ENCODE results near the gene YBX1.

YBX1 gene

DNA sequence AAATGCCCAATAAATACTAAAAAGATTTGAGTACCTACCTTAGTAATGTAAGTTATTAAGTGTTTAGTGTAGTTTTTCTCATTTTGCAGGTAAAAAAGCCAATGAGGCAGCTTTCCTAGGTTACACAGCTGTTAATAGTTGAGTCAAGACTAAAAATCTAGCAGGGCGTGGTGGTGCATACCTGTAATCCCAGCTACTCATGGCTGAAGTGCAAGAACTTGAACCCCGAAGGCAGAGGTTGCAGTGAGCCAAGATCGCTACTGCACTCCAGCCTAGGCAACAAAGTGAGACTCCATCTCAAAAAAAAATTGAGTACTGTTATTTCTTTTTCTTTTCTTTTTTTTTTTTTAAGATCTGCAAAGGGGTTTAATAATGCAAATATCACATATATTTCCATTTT is 7.7 kb downstream of the YBX1 start:
- H3K27ac ChIP-seq = no peak overlapping the region
- TF ChIP-seq, protein P1, sequence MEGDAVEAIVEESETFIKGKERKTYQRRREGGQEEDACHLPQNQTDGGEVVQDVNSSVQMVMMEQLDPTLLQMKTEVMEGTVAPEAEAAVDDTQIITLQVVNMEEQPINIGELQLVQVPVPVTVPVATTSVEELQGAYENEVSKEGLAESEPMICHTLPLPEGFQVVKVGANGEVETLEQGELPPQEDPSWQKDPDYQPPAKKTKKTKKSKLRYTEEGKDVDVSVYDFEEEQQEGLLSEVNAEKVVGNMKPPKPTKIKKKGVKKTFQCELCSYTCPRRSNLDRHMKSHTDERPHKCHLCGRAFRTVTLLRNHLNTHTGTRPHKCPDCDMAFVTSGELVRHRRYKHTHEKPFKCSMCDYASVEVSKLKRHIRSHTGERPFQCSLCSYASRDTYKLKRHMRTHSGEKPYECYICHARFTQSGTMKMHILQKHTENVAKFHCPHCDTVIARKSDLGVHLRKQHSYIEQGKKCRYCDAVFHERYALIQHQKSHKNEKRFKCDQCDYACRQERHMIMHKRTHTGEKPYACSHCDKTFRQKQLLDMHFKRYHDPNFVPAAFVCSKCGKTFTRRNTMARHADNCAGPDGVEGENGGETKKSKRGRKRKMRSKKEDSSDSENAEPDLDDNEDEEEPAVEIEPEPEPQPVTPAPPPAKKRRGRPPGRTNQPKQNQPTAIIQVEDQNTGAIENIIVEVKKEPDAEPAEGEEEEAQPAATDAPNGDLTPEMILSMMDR (conservative IDR thresholded peaks at IDR 0.05) = no peak

DNA sequence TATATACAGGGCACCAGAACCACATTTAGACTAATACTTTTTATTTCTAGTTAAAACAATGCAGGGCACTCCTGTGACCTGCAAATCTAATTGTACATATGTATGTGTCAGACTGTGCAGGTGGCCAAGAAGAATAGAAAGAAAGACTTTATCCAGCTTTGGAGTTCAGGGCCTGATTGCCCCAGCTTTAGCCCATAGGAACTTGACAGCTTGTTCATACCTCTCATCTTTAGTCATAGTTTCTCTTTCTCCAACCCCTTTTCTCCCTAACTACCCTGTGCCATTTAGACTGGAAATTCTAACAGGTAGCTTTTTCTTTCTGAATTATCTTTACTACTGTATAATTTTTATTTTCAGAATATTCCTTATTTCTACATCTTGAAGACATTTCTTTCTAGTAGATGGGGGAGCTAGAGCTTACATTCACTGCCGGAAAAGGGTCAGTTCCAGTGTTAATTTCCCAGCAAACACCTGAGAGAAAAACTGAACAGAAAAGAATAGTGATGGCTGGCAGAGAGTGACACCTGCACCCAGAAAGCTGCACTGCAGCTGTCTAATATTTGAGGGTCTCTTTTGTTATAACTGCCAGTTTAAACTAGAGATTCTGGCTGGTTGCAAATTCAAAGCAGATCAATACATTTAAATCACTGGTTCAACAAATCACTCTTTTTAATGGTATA is 8.4 kb downstream of the YBX1 start:
- TF ChIP-seq, protein P1 (conservative IDR thresholded peaks at IDR 0.05) = peak; percentile 34; the same call in 1 of the 2 replicates
- H3K27ac ChIP-seq = peak overlapping the region; percentile 69; the same call in 1 of the 2 replicates

DNA sequence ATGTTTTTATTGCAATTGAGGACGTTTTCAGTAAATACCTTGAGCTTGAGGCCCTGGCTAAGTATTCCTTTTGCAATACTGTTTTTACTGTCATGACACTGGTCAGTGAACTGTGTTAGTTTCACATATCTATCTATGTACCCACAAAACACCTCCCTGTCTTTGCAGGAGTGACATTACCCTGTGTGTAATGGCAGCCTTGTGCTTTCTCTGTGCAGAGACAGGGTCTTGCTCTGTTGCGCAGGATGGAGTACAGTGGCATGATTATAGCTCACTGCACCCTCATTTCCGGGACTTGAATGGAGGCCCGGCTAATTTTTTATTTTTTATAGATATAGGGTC is 8.9 kb downstream of the YBX1 start:
- TF ChIP-seq, protein P1 (conservative IDR thresholded peaks at IDR 0.05) = no peak
- H3K27ac ChIP-seq = peak overlapping the region; percentile 69; the same call in 1 of the 2 replicates

DNA sequence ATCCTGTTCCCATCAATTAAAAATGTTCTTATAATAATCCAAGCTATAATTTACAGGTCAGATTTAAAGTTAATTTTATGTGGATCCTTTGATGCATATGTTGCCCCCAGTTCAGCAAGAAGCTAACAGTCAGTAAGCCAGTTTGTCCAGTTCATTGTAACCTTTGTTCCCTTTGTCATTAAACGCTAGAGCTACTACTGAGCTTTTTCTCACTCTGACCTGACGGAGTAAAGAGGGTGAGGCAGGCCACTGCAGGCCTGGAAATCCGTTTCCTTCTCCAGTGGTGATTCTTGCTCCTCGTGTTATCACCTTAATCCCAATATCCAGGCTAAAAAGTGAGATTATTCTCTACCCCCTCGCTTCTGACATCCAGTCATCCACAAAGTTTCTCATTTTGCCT is 10.2 kb downstream of the YBX1 start:
- TF ChIP-seq, protein P1 (conservative IDR thresholded peaks at IDR 0.05) = no peak
- H3K27ac ChIP-seq = peak overlapping the region; percentile 69

DNA sequence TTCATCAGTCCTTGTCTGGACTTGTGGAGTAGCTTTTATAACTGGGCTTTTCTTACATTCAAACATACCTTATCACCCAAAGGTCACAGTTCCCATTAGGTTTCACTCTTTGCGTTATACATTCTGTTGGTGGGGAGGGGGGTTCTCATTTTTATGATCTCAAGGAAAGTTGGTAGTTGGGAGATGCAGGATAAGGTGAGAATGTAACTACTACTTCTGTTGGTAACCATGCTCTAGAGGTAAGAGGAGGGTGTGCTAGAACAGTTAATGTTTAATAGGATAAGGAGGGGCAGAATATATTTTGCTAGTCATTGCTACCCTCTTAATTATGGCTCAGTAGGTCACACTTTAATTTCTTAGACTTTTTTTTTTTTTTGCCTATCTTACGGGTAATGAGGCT is 10.7 kb downstream of the YBX1 start:
- peak overlapping the region; percentile 69 for H3K27ac ChIP-seq
- TF ChIP-seq, protein P1 (conservative IDR thresholded peaks at IDR 0.05) = no peak

DNA sequence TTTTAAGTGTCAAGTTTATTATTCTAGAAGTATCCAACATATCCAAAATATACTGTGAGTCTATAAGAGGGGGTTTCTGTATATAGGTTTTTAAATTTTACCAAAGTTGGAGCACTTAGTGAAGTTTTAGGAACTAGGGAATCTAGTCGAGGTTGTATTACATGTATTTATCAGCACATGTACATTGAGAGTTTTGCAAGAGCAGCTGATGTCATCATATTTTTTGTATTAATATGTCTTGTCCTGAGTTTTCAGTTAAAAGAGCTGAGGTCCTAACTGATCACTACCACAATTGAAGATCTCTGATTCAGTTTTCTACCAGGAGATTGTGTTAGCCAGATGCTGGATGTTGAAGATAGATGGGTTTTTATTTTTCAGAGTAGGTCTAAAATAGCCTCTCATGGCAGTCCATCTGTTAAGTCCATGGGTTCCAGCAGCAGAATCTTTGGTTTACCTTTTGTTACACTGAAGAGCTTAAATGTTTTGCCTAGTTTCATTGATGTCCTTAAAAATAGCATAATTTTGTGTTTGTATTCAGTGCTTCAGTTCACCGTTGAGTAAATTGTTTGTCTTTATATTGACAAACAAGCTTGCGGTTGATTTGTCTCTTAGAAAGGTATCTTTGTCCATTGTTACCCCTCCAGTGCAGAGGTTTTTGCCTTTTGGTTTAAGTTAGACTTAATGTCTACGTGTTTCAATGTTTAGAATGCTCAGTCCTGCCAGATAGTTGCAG is 16.0 kb downstream of the YBX1 start:
- H3K27ac ChIP-seq = no peak overlapping the region
- TF ChIP-seq, protein P1 (conservative IDR thresholded peaks at IDR 0.05) = no peak

DNA sequence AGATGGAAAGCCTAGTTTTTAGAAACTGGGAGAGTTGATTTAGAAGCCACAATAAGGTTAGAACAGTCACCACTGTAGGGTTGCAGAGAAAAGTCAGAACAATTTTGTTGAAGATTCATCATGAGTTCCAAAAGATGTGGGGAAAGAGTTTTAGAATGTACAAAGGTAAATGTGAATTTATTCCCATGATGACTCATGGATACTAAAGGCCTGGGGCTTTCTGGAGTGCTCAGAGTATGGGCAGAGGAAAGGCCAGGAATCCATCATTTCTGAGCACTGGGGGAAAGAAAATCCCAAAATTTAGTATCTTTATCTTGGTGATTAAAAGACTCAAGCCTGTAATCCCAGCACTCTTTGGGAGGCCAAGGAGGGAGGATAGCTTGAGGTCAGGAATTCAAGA is 17.8 kb downstream of the YBX1 start:
- TF ChIP-seq, protein P1 (conservative IDR thresholded peaks at IDR 0.05) = no peak
- no peak overlapping the region for H3K27ac ChIP-seq
